NCI-H460 (cell line): ENCODE measurements around the gene PTPRD. TPM values are rescaled to one million over a fixed set of nuclear protein-coding genes. Genes with fewer than 3 reads are reported as not detected.

Experiments
- DNase-seq: peaks from one replicate; pipeline ENCODE4 v3.0.0-alpha.2; 2016; ENCODE audit warnings: low read depth; ENCODE audit errors: extremely low read depth
- total RNA-seq: library from RNA; depleted of rRNA; stranded (reverse); fragments of >200 nt; shearing (Covaris generic); gene quantifications from 2 replicates; pipeline ENCODE4 v1.2.3, GENCODE V29; 2014

PTPRD gene
- total RNA-seq, 1 experiment from 2014 or later: 45.3 TPM

DNA sequence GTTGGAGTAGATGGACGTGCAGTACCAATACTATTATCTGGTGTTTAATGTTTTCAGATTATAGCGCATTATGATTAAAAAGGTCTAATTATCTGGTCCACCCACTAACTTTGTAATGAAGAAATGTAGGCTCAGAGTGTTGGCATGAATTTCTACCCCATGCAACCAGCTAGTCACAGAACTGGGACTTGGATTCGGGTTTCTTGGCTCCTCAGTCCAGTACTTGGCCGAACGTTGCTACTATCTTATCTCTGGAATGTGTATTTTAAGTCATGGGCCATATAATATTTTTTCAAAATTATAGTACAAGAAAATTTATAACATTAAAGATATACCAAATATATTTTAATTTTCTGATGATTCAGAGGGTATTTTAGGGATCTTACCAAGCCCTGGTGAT lies 2155.7 kb downstream of the PTPRD start:
- no peak for DNase-seq

DNA sequence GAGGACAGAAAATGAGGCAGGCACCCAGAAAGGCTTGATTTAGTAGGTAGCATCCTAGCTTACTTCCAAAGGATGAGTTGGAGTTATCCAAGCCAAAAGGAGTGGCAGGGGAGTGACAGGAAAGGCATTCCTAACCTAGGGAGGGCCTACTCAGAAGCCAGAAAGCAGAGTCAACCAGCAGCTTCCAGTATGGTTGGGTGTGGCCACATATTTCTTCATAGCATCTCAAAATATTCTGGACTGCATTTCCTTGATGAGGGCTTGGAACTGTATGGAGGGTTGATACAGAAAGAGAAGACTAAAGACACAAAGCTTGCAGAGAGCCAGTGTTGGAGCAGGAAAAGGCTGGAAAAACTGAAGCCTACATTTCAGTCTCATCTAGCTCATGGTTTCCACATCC lies 2156.5 kb downstream of the PTPRD start:
- no peak for DNase-seq

DNA sequence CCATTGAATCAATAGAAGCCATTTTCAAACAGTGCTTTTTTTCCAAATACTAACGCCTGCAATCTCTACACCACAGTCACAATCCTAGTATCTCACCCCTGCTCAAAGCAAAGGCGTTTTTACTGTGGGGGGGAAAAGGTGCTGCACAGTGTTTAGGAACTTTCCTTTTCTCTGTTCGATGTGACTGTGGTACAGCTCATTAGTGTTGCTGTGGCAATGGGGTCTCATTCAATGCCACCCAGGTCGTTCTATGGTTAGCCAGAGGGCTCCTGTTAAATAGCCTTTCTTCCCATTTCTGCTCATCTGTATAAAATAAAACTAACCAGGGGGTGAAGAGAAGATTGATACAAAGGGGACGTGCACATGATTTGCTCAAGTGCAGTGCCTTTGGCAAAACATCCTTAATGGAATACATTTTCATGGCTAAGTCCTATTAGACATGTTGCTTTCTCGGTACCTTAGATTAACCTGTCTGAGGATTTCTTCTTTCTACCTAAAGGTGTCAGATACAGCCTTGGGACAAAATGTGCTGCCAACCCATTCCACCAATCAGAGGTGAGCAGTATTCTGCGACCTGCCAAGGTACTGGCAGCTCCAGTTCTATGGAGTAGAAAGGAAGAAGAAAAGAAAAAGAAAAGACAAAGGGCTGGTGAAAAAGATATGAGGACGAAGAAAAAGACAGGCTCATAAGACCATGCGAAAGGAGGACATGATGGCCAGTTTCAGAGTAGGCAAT lies 2161.8 kb downstream of the PTPRD start:
- DNase-seq: no peak

DNA sequence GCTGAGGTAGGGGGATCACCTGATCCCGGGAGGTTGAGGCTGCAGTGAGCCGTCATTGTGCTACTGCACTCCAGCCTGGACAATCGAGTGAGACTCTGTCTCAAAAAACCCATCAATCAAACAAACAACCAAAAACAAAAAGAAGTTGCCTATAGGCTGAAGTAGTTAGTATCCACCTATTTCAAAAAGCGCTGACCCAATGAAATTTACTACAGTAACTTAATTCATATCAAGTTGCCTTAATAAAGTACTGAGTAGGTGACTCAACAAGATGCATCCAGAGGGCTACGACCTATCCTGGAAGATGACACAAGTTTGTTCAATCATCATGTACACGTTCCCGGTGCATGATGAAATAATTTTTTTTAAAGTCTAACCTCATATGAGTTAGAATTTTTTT lies 2164.6 kb downstream of the PTPRD start:
- no peak for DNase-seq

DNA sequence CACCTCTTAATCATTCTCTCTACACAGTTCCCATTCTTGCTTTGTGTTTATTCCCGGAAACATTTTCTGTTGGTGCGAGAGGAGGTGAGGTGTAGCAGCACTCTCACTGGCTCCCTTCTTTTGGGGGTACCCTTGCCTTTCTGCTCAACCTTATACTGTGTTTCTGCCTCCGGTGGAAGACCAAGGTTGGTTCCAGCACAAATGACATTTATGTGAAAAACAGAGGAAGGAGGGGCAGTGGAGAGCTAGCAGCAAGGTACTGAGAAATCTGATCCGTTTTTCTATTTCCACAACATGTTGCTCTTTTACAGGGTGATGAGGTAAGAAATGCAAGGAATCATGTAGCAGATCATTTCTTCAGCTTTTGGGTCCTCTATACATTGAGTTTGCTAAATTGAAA lies 2165.2 kb downstream of the PTPRD start:
- DNase-seq: no peak

DNA sequence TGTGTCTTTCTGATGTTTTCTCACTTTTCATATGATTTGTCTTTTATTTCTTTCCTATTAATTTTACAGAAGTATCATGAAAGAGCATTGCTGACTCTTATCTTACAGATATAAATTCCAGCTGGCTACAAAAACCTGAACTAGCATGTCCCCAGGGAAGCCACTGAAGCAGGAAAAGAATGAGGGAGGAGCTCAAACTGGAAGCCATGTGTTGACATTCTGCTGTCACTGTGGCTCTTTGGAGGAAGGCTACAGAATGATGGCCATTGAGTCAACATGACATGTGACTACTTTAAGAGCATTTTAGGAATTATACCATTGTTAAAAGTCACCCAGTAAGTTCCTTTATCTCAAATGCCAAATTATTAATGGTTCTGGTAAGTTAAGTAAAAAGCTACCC lies 2174.9 kb downstream of the PTPRD start:
- no peak for DNase-seq

DNA sequence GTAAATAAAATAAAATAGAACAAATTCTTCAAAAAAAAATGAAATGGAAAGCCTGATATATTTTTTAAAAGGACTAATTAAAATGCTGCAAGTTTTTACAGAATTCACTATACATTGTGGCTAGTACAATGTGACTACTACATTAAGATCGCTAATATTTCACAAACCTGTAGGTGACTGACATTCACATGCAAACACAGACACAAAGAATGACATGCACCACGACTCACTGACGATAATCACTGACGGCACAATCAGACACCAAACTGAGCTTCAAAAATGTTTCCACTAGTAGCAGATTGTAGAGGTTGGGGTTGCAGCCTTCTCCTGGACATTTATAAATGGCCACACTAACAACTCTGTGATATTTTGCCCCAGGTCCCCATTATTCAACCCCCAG lies 2175.5 kb downstream of the PTPRD start:
- no peak for DNase-seq

DNA sequence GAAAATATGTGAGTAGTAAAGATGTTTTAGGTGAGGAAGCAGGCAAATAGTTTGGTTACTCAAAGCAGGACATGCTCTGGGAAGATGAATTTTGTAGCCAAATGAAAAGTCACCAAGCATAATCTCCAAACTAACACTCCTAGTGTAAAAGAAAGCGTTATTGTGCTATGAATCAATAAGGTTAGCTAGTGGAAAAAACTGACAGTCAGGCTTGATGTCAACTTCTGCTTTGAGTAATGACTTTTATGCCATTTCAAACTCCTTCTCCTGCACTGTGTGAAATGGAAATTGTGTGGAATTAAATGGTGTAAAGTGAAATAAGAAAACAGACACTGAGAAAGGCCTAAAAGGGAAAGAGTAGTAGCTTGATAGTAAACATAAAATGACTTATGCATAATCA lies 2176.0 kb downstream of the PTPRD start:
- no peak for DNase-seq

DNA sequence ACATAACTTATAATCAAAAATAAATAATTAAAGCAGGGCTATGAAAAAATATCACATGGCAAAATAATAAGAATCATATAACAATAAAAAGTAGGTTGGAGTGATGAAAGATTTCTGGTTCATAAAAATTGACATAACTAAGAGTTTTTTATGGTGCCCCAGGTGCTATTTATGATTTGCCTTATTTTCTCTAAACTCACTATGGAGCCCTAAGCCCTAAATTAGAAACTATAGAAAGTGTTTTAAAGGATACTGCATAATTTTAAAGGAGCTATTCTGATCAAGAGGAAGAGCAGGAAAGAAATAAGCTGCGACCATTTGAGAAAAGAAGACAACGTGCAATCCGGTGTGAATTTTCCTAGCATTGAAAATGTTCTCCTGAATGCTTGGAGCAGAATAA lies 2178.2 kb downstream of the PTPRD start:
- DNase-seq: no peak

DNA sequence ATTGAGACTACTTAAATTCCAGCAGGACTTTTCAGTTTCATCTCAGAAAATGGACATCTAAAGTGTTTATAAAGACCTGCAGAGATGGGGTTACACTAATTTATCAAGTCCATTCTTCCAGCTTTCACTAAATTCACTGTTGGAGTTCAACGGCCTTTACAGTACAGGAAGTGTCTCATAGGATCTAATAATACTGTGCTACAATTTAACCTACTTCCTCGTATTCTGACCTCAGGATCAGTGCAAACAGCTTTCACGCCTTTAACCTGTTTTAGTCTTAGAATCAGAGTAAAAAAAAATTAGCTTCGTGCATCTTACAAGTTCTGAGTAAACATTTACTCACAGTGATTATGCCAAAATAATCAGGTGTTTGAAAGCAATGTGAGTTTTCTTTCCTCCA lies 2180.6 kb downstream of the PTPRD start:
- DNase-seq: no peak

DNA sequence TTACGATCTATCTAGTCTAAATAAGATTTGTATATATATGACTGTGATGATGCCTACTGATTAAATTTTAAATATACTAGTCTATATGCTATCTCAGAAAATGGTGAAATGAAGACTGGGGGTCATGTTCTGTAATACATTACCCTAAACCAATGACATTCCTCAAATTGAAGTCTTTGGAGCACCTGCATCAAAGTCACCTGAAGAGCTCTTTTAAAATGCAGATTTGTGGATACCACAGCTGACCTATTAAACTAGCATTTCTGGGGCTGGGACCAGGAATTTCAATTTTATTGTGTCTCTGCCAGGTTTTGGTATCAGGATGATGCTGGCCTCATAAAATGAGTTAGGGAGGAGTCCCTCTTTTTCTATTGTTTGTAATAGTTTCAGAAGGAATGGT lies 2181.3 kb downstream of the PTPRD start:
- no peak for DNase-seq

DNA sequence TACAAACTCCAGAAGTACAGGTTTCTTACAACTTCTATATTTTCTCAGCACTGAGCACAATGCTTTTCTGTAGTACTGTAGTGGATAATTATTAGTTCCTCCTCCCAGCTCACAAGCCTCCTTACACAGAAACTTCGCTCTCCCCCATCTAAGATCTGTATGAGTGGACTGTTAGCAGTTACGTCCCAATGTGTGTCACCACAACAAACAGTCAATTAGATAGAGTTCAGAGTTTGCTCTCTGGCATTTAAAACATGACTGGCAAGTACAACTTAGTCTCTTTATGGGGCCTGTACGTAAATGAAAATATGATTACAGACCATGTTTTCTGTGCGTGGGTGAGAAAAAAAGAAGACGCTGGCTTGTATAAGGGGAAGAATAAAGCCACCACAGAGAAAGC lies 2181.9 kb downstream of the PTPRD start:
- DNase-seq: no peak

DNA sequence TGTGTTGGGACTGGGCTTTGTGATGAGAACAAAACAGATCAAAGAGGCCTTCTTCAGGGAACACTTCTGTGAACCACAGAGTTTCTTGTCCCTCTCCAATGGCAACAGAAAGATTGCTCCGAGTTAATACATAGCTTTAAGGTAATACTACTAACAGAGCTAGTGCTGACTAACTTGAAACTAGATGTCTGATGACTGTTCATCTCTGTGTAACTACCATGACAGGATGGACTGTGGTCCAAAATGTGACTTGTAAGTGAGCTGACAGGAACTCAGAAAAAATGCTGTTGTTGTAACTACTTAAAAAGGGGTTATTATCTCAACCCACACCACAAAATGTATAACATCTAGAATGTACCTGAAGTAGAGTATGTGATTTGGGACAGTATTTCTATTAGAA lies 2183.0 kb downstream of the PTPRD start:
- no peak for DNase-seq

DNA sequence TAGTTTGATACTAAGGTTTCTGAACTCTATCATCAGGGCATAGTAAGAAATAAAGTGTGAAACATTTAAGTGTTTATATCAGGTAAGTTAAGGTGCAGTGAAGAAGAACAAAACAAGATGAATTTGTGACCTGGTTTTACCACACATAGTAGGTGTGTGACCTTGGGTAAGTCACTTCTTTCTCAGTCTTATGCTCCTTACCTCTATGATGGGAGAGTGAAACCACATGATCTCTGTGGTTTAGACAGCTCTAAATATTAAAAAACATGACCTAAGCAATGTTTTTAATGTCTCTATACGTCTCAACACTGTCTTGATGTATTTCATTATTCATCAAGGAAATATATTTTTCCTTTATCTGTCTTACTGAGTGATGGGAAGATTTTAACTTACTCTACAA lies 2183.6 kb downstream of the PTPRD start:
- DNase-seq: no peak

DNA sequence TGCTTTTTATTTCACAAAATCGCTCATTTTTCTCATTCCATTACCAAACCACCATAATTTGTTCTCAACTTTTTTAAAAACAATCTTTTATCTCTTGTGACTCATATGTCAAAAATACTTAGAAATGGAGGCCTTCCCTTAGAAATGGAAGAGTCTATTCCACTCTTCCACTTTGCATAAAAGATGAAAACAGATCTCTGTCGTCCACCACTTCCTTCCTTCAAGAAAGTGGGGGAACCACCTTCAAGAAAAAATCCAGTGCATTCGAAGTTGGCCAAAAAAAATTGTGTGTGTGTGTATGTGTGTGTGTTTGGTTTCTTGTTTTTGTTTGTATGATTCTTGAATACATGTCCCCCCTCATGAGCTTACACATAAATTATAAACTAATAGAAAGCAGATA lies 2184.4 kb downstream of the PTPRD start:
- no peak for DNase-seq

DNA sequence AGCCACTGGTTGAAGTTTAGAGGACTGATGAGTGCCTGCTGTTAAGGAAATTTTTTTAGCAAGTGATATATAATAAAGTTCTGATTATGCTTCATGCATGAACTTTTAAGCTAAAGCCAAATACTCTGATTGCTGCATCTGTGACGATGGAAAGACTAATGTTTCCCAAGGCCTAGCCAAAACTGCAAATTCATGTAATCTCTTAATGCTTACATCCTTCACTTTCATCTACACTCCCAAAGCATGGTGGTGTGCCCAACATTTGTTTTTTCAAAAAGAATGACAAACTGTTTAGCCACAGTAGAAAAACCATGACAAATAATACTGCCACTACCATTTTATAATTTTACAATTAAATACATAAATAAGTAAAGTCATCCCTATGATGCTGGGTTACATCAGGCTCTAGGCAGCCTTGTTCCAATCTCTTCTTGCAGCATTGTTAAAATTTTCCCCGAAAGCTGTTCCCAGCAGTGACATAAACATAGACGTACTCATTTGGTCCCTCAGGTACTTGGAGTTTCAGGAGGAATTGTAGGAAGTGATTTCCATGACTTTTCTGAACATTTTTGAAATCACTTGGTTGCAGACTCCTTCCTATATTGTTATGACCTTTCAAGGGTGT lies 2187.9 kb downstream of the PTPRD start:
- DNase-seq: no peak

DNA sequence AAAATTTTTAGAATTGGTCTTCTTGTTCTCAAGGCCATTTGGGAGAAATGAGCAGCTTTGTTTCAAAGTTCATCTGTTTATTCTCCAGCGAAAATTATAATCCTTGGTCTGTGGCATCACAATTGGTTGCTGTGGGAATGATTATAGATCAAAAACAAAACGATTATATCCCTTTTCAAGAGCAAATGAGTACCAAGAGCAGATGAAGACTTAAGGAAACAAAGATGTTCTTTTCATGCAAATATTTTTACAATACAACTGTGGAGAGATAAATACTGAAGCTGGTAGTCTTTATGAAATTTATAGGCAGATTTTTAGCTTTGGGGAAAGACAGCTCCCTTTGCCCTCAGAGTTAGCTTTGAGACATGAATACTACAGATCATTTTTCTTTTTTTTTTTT lies 2192.4 kb downstream of the PTPRD start:
- DNase-seq: no peak

DNA sequence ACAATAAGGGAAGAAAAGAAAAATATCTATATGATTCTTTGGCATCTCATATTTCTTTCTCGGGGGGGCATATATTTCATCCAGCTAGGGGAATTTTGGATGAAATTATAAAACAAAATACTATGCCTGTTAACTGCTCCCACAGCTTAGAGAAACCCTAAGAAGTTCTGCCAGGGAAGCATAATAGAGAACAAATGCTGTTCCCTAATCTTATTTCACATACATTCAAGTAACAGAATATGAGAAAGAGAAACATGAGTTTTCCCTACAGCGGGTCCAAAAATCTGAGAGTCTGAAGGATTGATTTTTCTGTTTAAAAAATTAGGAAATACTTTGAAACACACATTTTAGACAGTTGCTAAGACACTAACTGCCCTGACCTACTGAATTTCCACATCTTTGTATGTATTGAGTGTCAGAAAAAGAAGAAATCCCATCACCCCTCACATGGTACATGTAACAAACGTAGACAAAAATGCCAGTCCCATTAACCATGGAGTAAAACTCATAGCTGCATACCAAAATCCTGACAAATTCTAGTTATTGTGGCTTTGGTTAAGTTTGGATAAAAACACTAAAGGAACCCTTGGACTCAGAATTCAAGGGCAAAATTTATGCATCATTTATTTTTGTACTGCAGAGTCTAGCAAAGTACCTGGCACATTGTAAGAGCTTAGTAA lies 2193.1 kb downstream of the PTPRD start:
- DNase-seq: no peak

DNA sequence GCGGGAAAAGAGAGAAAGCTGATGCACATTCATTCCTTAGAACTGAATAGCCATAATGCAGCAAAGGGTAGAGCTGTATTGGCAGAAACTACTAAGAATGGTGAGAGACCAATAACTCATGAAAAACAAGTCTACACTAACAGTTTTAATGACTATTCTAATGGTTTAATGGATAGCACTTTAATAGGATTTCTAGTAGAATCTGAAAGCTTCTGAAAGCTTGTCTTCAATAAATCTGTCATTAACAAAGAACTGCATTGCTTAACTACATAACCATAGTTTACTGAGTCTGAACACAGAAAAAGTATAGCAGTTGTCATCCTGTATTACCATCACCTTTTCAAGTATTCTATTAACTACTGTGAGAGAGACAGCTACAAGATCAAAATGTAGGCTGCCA lies 2195.5 kb downstream of the PTPRD start:
- no peak for DNase-seq

DNA sequence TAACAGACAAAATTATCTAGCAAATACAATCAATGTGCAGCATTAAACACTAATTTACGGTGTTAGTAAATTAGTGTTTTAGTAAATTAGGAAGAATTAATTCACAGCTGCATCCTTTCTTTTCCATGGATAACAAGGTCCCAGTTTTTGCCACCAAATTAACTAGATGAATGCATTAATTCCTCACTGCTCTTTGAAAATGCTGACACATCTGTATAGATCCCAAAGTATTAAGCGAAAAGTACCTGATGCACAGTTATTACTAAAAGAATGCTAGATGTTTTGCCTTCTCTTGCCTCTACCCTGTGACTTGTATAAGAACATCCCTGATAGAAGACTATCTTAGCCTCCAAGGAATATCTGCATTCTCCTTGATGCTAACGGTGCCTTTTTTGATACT lies 2200.5 kb downstream of the PTPRD start:
- DNase-seq: no peak

DNA sequence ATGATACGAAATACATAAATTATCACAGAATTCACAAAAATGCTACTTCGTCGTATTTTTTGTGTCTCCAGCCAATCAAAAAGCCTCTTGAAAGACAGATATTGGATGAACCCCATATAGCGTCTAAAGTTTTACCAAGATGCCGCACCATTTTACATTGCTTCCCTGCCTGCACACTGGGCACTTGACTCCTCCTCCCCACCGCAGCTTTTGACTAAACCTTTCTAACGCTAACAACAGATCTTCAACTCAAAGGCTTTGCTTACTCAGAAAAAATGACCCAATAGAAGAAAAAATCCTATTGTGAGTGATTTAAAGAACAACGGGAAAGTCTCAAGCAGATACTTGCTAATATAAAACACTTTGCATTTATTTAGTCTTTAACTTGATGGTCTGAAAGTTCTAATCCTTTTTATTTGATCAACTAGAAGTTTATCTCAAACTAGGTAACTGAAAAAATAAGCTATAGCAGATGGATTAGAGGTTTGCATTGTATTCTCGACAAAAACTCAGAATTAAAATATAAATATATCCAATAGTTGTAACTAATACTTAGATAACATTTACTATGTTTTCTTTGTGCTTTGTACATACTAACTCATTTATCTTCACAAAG lies 2204.1 kb downstream of the PTPRD start:
- no peak for DNase-seq
